Measurements from ENCODE around the gene STRIT1.

- TF ChIP-seq GATA2 (IDR thresholded peaks at IDR 0.05; ENCODE audit: low read depth, low read length) (no peak), GATA3 (IDR thresholded peaks at IDR 0.05; ENCODE audit: low read depth, low read length) (no peak)
Observed at GRCh38 chr3:155317211-155317610, 23.7 kb upstream of the STRIT1 start.

Data from SH-SY5Y (cell line).